ENCODE measurements around the gene ANOS1. TPM values are rescaled to one million over a fixed set of nuclear protein-coding genes. Genes with fewer than 3 reads are reported as not detected.
"Not testable (repeated sequence)": the region's sequence is repeated elsewhere in the genome, so short reads cannot be mapped to it uniquely, and the experiment has no call there.

The ANOS1 gene
- total and polyA plus RNA-seq, 2 of the 8 experiments (the other 6 are each of a cell fraction or from before 2014, with no cell fraction given): 34.4 to 59.0 TPM

GRCh38 chrX:8502101-8502500 lies 229.8 kb downstream of the ANOS1 start:
- CTCF ChIA-PET (ENCODE audit: partially characterized antibody); H3K4me1 ChIP-seq (replicated peaks in 1 of 4; ENCODE audit: control insufficient read depth in 3 of 4, insufficient read depth in 4 of 4, low read length in 3 of 4); H3K4me2 ChIP-seq (ENCODE audit: insufficient read depth in 1 of 2, low read depth in 2 of 2, low read length in 2 of 2); H2BK15ac ChIP-seq (ENCODE audit: low read length); H3K79me2 ChIP-seq (ENCODE audit: control insufficient read depth in 1 of 2, insufficient read depth in 2 of 2, low read length in 2 of 2); H4K5ac ChIP-seq (ENCODE audit: insufficient read length, low read depth, low read length); H2BK20ac ChIP-seq (ENCODE audit: low read length); H4K20me1 ChIP-seq (replicated peaks in 1 of 2; ENCODE audit: control insufficient read depth in 1 of 2, insufficient read depth in 2 of 2, low read length in 2 of 2); H3K4ac ChIP-seq (replicated peaks; ENCODE audit: insufficient read length, low read depth, low read length); H3K36me3 ChIP-seq (ENCODE audit: control insufficient read depth in 2 of 4, insufficient read depth in 4 of 4, low read length in 3 of 4); H2BK120ac ChIP-seq (replicated peaks; ENCODE audit: low read depth, low read length); H3K27ac ChIP-seq (ENCODE audit: low read depth, low read length); FAIRE-seq; H2BK5ac ChIP-seq (ENCODE audit: low read depth, low read length); H3K27me3 ChIP-seq (replicated peaks in 1 of 4; ENCODE audit: control insufficient read depth in 3 of 4, extremely low read depth in 1 of 4, insufficient read depth in 3 of 4, low read length in 3 of 4); DNase-seq (ENCODE audit: low read depth in 1 of 2, low spot score in 2 of 2); H3K23ac ChIP-seq (ENCODE audit: insufficient read length); H4K91ac ChIP-seq (replicated peaks; ENCODE audit: insufficient read length, low read length); H3K23me2 ChIP-seq (ENCODE audit: low read depth, low read length); H3K18ac ChIP-seq (ENCODE audit: extremely low read depth, low read length); H3K4me3 ChIP-seq (ENCODE audit: extremely low read depth in 1 of 4, insufficient read depth in 2 of 4, low read depth in 3 of 4, low read length in 4 of 4); H3K56ac ChIP-seq (replicated peaks; ENCODE audit: insufficient read length, low read depth, low read length); H3K9me3 ChIP-seq (ENCODE audit: insufficient read depth in 2 of 2, low read depth in 1 of 2, low read length in 1 of 2); H3K9ac ChIP-seq (replicated peaks in 1 of 4; ENCODE audit: extremely low read depth in 1 of 4, low read depth in 3 of 4, low read length in 3 of 4); H2BK12ac ChIP-seq (ENCODE audit: low read depth, low read length); H2AFZ ChIP-seq (ENCODE audit: low read length); POLR2A ChIA-PET (ENCODE audit: partially characterized antibody); H4K8ac ChIP-seq (ENCODE audit: extremely low read depth, insufficient read depth, low read length); H3K14ac ChIP-seq (ENCODE audit: insufficient read length); H2AK5ac ChIP-seq (ENCODE audit: low read depth, low read length); H3K79me1 ChIP-seq (ENCODE audit: low read depth, low read length): not testable (repeated sequence)
- WGBS, 2 experiments (ENCODE audit: extremely low coverage in 1 of 2, insufficient coverage in 1 of 2, insufficient read length in 1 of 2, insufficient replicate concordance in 2 of 2, low coverage in 1 of 2, low lambda C conversion rate in 2 of 2, missing lambda C conversion rate in 1 of 2): 89% methylated on average over 3 of the region's 21 CpGs; no CpG with 5 or more reads in 1 of the 2 experiments
